ENCODE results near the gene S100A14.

Gene S100A14

GRCh38 chr1:153606194-153606593 lies 9.9 kb downstream of the S100A14 start:
- Histone ChIP-seq H3K9ac (ENCODE audit: low read length) (no peak overlapping the region), H3F3A (ENCODE audit: insufficient read depth, low read length) (no peaks in the 10 kb centered on the region), H2AFZ (ENCODE audit: low read length) (no peak overlapping the region), H3K27ac (ENCODE audit: low read length) (no peak overlapping the region), H3K79me2 (ENCODE audit: low read length) (no peaks in the 10 kb centered on the region), H3K4me1 (ENCODE audit: low read length) (no peaks in the 10 kb centered on the region), H3K36me3 (replicated peaks; ENCODE audit: insufficient read depth, low read length) (no peaks in the 10 kb centered on the region), H3K4me3 (ENCODE audit: low read length) (no peak overlapping the region), H3K4me2 (ENCODE audit: low read depth, low read length) (no peak overlapping the region), H3K9me2 (replicated peaks; ENCODE audit: insufficient read depth, low read length) (no peaks in the 10 kb centered on the region), H4K20me1 (ENCODE audit: insufficient read depth, low read length) (no peaks in the 10 kb centered on the region), H3K9me3 (replicated peaks; ENCODE audit: insufficient read depth, low read length) (no peaks in the 10 kb centered on the region), H3K27me3 (replicated peaks; ENCODE audit: insufficient read depth, low read length) (no peaks in the 10 kb centered on the region)
- no peak for DNase-seq
- TF ChIP-seq EZH2phosphoT487 (IDR thresholded peaks at IDR 0.05; ENCODE audit: low read length): no peak
- no peak for TF ChIP-seq CTCF (IDR thresholded peaks at IDR 0.05; ENCODE audit: low read length)
- TF ChIP-seq EZH2 (optimal IDR thresholded peaks at IDR 0.05; ENCODE audit: low read depth, low read length): no peak

DNA sequence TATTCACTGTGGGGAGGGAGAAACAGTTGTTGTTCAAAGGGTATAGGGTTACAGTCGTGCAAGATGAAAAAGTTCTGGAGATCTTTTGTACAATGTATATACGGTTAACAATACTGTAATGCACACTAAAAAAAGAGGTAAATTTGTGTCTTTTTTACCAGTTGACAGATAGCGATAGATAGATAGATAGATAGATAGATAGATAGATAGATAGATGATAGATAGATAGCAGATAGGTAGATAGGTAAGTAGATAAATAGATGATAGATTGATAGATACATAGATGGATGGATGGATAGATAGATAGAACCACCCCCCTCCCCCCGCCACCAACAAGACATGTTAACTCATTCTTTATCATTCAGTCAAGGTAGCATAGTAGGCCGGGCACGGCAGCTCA lies 13.4 kb downstream of the S100A14 start:
- H3K4me3 ChIP-seq (ENCODE audit: low read length): no peak overlapping the region
- H3K4me1 ChIP-seq (ENCODE audit: low read length): peaks cover 8% of the 10 kb centered on the region
- TF ChIP-seq EZH2phosphoT487 (IDR thresholded peaks at IDR 0.05; ENCODE audit: low read length) (no peak), CTCF (IDR thresholded peaks at IDR 0.05; ENCODE audit: low read length) (no peak), EZH2 (optimal IDR thresholded peaks at IDR 0.05; ENCODE audit: low read depth, low read length) (no peak)
- H3K36me3 ChIP-seq (replicated peaks; ENCODE audit: insufficient read depth, low read length): no peaks in the 10 kb centered on the region
- no peak for DNase-seq
- H3K4me2 ChIP-seq (ENCODE audit: low read depth, low read length): no peak overlapping the region
- no peak overlapping the region for H3K27ac ChIP-seq (ENCODE audit: low read length)
- H3K9ac ChIP-seq (ENCODE audit: low read length): no peak overlapping the region
- no peaks in the 10 kb centered on the region for H3K27me3 ChIP-seq (replicated peaks; ENCODE audit: insufficient read depth, low read length)
- no peaks in the 10 kb centered on the region for H3K79me2 ChIP-seq (ENCODE audit: low read length)
- H4K20me1 ChIP-seq (ENCODE audit: insufficient read depth, low read length): no peaks in the 10 kb centered on the region
- no peaks in the 10 kb centered on the region for H3F3A ChIP-seq (ENCODE audit: insufficient read depth, low read length)
- H3K9me3 ChIP-seq (replicated peaks; ENCODE audit: insufficient read depth, low read length): no peaks in the 10 kb centered on the region
- H2AFZ ChIP-seq (ENCODE audit: low read length): no peak overlapping the region
- H3K9me2 ChIP-seq (replicated peaks; ENCODE audit: insufficient read depth, low read length): no peaks in the 10 kb centered on the region

DNA sequence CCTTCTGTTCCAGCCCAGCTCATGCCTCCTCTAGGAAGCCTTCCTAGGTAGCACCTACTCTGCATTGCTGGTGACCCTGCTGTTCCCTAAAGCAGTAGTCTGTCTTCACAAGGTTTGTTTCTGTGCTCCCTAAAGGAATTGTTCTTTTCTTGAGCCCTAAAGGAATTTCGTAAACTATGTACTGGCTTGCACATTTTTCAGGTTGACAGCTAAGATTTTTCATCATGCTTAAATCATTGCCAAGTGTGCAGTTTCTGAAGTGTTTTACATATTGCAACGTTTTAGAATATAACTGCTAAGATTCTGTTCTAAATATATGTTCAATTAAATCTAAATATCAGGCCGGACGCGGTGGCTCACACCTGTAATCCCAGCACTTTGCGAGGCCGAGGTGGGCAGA lies 16.3 kb downstream of the S100A14 start:
- H2AFZ ChIP-seq (ENCODE audit: low read length): no peak overlapping the region
- H3K4me2 ChIP-seq (ENCODE audit: low read depth, low read length): no peak overlapping the region
- TF ChIP-seq EZH2 (optimal IDR thresholded peaks at IDR 0.05; ENCODE audit: low read depth, low read length): no peak
- no peak for TF ChIP-seq CTCF (IDR thresholded peaks at IDR 0.05; ENCODE audit: low read length)
- TF ChIP-seq EZH2phosphoT487 (IDR thresholded peaks at IDR 0.05; ENCODE audit: low read length): no peak
- no peak for DNase-seq
- no peaks in the 10 kb centered on the region for H3K9me2 ChIP-seq (replicated peaks; ENCODE audit: insufficient read depth, low read length)
- H3F3A ChIP-seq (ENCODE audit: insufficient read depth, low read length): no peaks in the 10 kb centered on the region
- H3K4me1 ChIP-seq (ENCODE audit: low read length): peaks cover 8% of the 10 kb centered on the region
- H3K9ac ChIP-seq (ENCODE audit: low read length): no peak overlapping the region
- H3K79me2 ChIP-seq (ENCODE audit: low read length): no peaks in the 10 kb centered on the region
- no peaks in the 10 kb centered on the region for H3K36me3 ChIP-seq (replicated peaks; ENCODE audit: insufficient read depth, low read length)
- H4K20me1 ChIP-seq (ENCODE audit: insufficient read depth, low read length): no peaks in the 10 kb centered on the region
- no peak overlapping the region for H3K4me3 ChIP-seq (ENCODE audit: low read length)
- no peaks in the 10 kb centered on the region for H3K9me3 ChIP-seq (replicated peaks; ENCODE audit: insufficient read depth, low read length)
- no peak overlapping the region for H3K27ac ChIP-seq (ENCODE audit: low read length)
- H3K27me3 ChIP-seq (replicated peaks; ENCODE audit: insufficient read depth, low read length): no peaks in the 10 kb centered on the region

Data from MM.1S (cell line).